Activated naive CD8-positive, alpha-beta T cell treated with anti-CD3 and anti-CD28 coated beads, Interleukin-2, amount 10 ng/mL, durations not matched to agents 7 days and 5 days (primary cell): ENCODE measurements around the gene PCNX1. TPM values are rescaled to one million over a fixed set of nuclear protein-coding genes. Genes with fewer than 3 reads are reported as not detected.
"Not testable (repeated sequence)": the region's sequence is repeated elsewhere in the genome, so short reads cannot be mapped to it uniquely, and the experiment has no call there.

ENCODE experiments used
- ATAC-seq: fragments of 150-1000 bp; cut with Tn5 transposase; one replicate; pipeline ENCODE4 v1.10.0; 2021; ENCODE audit warnings: low read depth, moderate library complexity
- POLR2A ChIA-PET: fragments of 350-600 bp; sonication (Branson Sonifier 250); formaldehyde crosslinking; loops from one replicate; lab custom pipeline; 2021; ENCODE audit warnings: antibody characterized with exemption; lab: Charles Lee
- DNase-seq: peaks from one replicate; pipeline ENCODE4 v3.0.0; 2021
- H3K27ac Mint-ChIP-seq: one replicate; pipeline ENCODE4 v1.8.0; 2022; ENCODE audit warnings: mild to moderate bottlenecking, mixed read lengths
- H3K27me3 Mint-ChIP-seq: one replicate; pipeline ENCODE4 v1.8.0; 2022; ENCODE audit warnings: mild to moderate bottlenecking, moderate library complexity, mixed read lengths
- H3K36me3 Mint-ChIP-seq: one replicate; pipeline ENCODE4 v1.8.0; 2021; ENCODE audit warnings: mild to moderate bottlenecking, mixed read lengths
- H3K4me1 Mint-ChIP-seq: one replicate; pipeline ENCODE4 v1.8.0; 2021; ENCODE audit warnings: mixed read lengths
- H3K4me3 Mint-ChIP-seq: one replicate; pipeline ENCODE4 v1.8.0; 2022; ENCODE audit warnings: mild to moderate bottlenecking, moderate library complexity, mixed read lengths
- H3K9me3 Mint-ChIP-seq: one replicate; pipeline ENCODE4 v1.8.0; 2021; ENCODE audit warnings: mixed read lengths
- total RNA-seq, 2 experiments: library from RNA; stranded (reverse); gene quantifications; one replicate each; pipeline ENCODE4 v1.2.3, GENCODE V29; 2021

PCNX1 gene
- total RNA-seq: 10 to 100 TPM; 80.0 to 93.0 TPM

DNA sequence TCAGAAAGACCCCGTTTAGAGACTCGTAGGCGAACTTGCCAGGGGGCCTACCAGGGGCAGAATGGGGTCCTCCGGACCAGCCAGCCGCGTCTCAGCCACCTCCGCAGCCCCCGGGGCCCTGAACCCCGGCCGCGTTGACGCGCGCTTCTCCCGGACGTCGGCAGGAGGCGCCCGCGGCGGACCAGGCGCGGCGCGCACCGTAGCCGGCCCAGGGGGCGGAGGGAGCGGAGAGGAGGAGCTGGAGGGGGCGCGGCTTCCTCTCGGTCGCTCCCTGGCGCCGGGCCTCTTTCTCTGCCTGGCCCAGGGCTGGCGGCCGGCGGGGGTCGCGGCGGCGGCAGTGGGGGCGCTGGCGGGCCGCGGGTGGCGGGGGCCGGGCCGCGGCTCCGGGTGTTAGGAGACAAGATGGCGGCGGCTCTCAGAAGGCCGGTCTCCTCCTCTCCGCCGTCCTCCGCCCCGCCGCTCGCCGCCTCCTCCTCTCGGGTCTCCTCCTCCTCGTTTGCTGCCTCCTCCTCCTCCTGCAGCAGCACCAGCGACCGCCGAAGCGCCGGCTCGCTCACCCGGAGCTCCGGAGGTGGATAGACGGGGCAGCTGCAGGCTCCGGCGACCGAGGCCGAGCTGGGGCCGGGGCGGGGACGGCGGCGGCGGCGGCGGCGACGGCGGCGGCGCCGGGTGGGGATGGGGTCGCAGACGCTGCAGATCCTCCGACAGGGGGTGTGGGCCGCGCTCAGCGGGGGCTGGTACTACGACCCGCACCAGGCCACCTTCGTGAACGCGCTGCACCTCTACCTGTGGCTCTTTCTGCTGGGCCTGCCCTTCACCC, at the start of gene PCNX1:
PCNX1 (plus strand) TSS at position 284 of the 820 bp plus-strand sequence; CDS start at position 676, 392 bp downstream.
- POLR2A ChIA-PET: interaction anchor here (0.7 to 8.0 kb wide), 18 partner anchors 8 to 248 kb away, joined by 3 to 132 read pairs (median 8); partner anchors contain the start of gene MAP3K9
- DNase-seq: peak; percentile 97
- no peaks in the 10 kb centered on the region for H3K27me3 Mint-ChIP-seq
- H3K4me1 Mint-ChIP-seq: peaks cover 44% of the 10 kb centered on the region
- H3K27ac Mint-ChIP-seq: peak within 1 kb of the TSS; percentile 96
- peak within 1 kb of the TSS; percentile 89 for H3K4me3 Mint-ChIP-seq
- peak; percentile 76 for ATAC-seq
- no peaks in the 10 kb centered on the region for H3K9me3 Mint-ChIP-seq
- H3K36me3 Mint-ChIP-seq: peaks cover 12% of the 10 kb centered on the region

GRCh38 chr14:70857496-70857890, 49.8 kb upstream of the PCNX1 start:
- ATAC-seq: no peak
- Mint-ChIP-seq H3K27ac (no peak overlapping the region), H3K9me3 (peaks cover 3% of the 10 kb centered on the region), H3K27me3 (peaks cover 7% of the 10 kb centered on the region), H3K4me3 (no peak overlapping the region), H3K36me3 (peaks cover 3% of the 10 kb centered on the region), H3K4me1 (peaks cover 14% of the 10 kb centered on the region)
- DNase-seq: no peak
- POLR2A ChIA-PET: no interaction called here

DNA sequence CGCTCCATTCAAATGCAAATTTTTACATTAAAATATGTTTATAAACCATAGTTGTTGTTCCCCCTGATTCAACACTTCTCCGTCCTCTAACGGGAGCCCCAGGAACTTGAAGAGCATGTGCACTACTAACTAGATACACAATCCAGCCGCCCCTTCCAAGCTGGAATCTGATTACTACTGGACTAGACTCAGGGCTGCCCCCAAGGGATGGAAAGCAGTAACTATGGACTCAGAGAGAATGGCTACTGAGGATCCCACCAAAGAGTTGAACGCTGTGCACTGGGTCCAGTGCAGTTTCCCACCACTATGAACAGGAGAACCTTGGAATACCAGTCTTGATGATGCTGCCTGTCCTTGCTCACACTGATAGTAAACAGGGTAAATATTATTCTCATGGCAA, 48.6 kb upstream of the PCNX1 start:
- H3K9me3 Mint-ChIP-seq: peaks cover 7% of the 10 kb centered on the region
- no peak overlapping the region for H3K4me3 Mint-ChIP-seq
- no peak overlapping the region for H3K27ac Mint-ChIP-seq
- peaks cover 7% of the 10 kb centered on the region for H3K27me3 Mint-ChIP-seq
- POLR2A ChIA-PET: no interaction called here
- DNase-seq (no peak), ATAC-seq (no peak)
- H3K36me3 Mint-ChIP-seq: peaks cover 7% of the 10 kb centered on the region
- H3K4me1 Mint-ChIP-seq: peaks cover 14% of the 10 kb centered on the region

GRCh38 chr14:70866992-70867391, 40.3 kb upstream of the PCNX1 start:
- H3K4me3 Mint-ChIP-seq: not testable (repeated sequence)
- peaks cover 26% of the 10 kb centered on the region for H3K9me3 Mint-ChIP-seq

DNA sequence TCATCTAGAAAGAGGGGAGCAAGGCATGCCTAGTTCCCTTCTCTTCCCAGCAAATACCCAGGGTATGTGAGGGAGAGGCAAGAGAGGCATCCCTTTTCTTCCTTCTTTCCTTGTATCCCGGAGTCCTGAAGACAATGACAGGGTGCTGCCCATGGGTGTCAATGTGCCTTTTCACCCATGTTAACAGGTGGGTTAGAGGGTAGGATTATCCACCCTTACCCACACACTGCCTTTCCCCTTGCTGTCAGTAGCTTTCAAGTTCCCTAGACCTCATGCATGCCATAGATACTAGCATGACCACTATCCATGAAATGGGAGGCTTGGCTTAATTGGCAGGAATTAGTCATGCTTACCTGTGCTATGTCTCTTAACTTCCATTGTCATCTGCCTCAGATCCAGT, 36.3 kb upstream of the PCNX1 start:
- no peak for ATAC-seq
- Mint-ChIP-seq H3K27ac (peak overlapping the region; percentile 95), H3K4me1 (peaks cover 29% of the 10 kb centered on the region), H3K9me3 (peaks cover 16% of the 10 kb centered on the region), H3K4me3 (no peak overlapping the region), H3K36me3 (peaks cover 23% of the 10 kb centered on the region), H3K27me3 (no peaks in the 10 kb centered on the region)
- POLR2A ChIA-PET: interaction anchor here (0.9 to 1.8 kb wide), 5 partner anchors 11 to 228 kb away, joined by 3 to 17 read pairs (median 4); partner anchors contain the start of gene PCNX1
- no peak for DNase-seq

More at GRCh38 chr14:70866992-70867391, 40.3 kb upstream of the PCNX1 start:
- POLR2A ChIA-PET, H3K27me3 Mint-ChIP-seq, H3K27ac Mint-ChIP-seq, ATAC-seq, DNase-seq: not testable (repeated sequence)
- peaks cover 29% of the 10 kb centered on the region for H3K36me3 Mint-ChIP-seq
- peaks cover 13% of the 10 kb centered on the region for H3K4me1 Mint-ChIP-seq

- Mint-ChIP-seq H3K4me3 (peak overlapping the region; percentile 80), H3K36me3 (peaks cover 20% of the 10 kb centered on the region), H3K9me3 (peaks cover 13% of the 10 kb centered on the region), H3K27me3 (no peaks in the 10 kb centered on the region), H3K27ac (peak overlapping the region; percentile 95), H3K4me1 (peaks cover 31% of the 10 kb centered on the region)
- DNase-seq (peak; percentile 47), ATAC-seq (peak; percentile 74)
- POLR2A ChIA-PET: interaction anchor here (0.9 to 1.8 kb wide), 8 partner anchors 10 to 229 kb away, joined by 3 to 17 read pairs (median 4); partner anchors contain the start of gene PCNX1
These were observed 35.2 kb upstream of the PCNX1 start for GRCh38 chr14:70871863-70872677.

DNA sequence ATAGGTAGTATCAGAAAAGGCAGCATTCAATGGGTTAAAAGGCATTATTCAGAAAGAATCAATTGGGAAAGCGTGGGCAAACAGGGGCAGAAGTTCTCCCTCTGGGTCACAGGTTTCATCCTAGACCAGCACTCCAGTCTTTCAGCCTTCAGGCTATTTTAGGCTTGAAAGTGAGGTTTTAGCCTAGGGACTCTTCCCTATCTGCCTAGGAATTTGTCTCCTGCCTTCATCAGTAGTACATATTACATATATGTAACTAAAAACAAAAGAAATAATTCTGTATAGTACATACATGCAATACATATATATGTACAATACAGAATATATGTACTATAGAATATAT, 34.6 kb upstream of the PCNX1 start:
- peaks cover 13% of the 10 kb centered on the region for H3K9me3 Mint-ChIP-seq
- no peak for DNase-seq
- peak overlapping the region; percentile 80 for H3K4me3 Mint-ChIP-seq
- H3K4me1 Mint-ChIP-seq: peaks cover 31% of the 10 kb centered on the region
- H3K27me3 Mint-ChIP-seq: no peaks in the 10 kb centered on the region
- ATAC-seq: no peak
- peaks cover 20% of the 10 kb centered on the region for H3K36me3 Mint-ChIP-seq
- POLR2A ChIA-PET: interaction anchor here (1.0 to 1.8 kb wide), 5 partner anchors 9 to 36 kb away, joined by 3 to 17 read pairs (median 4); partner anchors contain the start of gene PCNX1
- H3K27ac Mint-ChIP-seq: peak overlapping the region; percentile 95

DNA sequence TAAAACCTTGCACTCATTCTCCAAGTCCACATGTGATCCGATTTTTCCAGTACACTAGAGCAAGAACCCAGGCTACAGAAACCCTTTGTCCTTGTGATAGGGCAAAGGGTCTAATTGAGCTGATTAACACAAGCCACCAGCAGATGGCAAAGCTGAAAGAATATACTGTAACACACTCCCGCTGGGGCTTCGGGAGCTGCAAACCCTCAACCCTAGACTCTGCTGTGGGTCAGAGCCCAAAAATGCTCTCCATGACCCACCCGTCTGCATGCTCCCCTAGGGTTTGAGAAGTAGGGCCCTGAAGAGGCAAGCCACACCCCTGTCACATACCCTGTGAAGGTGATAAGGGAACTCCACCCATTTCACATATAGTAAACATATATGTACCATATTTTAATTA, 33.6 kb upstream of the PCNX1 start:
- ATAC-seq (peak; percentile 49), DNase-seq (no peak)
- peaks cover 11% of the 10 kb centered on the region for H3K9me3 Mint-ChIP-seq
- no peaks in the 10 kb centered on the region for H3K27me3 Mint-ChIP-seq
- peak overlapping the region; percentile 70 for H3K27ac Mint-ChIP-seq
- peaks cover 29% of the 10 kb centered on the region for H3K4me1 Mint-ChIP-seq
- H3K36me3 Mint-ChIP-seq: peaks cover 18% of the 10 kb centered on the region
- H3K4me3 Mint-ChIP-seq: no peak overlapping the region
- POLR2A ChIA-PET: interaction anchor here (1.0 to 1.7 kb wide), 4 partner anchors 10 to 232 kb away, joined by 3 to 8 read pairs (median 4); partner anchors contain the start of genes PCNX1 and TTC9

DNA sequence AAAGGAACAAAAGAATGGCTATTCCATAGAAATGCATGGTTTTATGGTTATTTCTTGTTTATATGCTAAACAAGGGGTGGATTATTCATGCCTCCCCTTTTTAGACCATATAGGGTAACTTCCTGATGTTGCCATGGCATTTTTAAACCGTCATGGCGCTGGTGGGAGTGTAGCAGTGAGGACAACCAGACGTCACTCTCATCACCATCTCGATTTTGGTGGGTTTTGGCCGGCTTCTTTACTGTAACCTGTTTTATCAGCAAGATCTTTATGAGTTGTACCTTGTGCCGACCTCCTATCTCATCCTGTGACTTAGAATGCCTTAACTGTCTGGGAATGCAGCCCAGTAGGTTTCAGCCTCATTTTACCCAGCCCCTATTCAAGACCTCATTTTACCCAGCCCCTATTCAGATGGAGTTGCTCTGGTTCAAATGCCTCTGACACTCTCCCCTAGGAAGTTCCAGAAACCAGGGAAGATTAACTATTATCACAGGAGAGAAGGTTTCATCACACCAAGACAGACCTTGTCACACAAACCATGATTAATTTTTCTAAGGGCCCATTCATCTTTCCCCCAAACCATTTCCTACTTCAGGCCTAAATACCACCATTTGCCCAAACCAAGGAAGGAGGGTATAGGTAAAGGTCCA, 31.3 kb upstream of the PCNX1 start:
- H3K36me3 Mint-ChIP-seq: peaks cover 10% of the 10 kb centered on the region
- H3K9me3 Mint-ChIP-seq, ATAC-seq, H3K27ac Mint-ChIP-seq, H3K4me3 Mint-ChIP-seq, POLR2A ChIA-PET, DNase-seq, H3K27me3 Mint-ChIP-seq: not testable (repeated sequence)
- H3K4me1 Mint-ChIP-seq: peaks cover 37% of the 10 kb centered on the region

GRCh38 chr14:70879448-70879847, 27.8 kb upstream of the PCNX1 start:
- H3K36me3 Mint-ChIP-seq: peaks cover 9% of the 10 kb centered on the region
- H3K4me3 Mint-ChIP-seq: no peak overlapping the region
- H3K4me1 Mint-ChIP-seq: peaks cover 43% of the 10 kb centered on the region
- no peaks in the 10 kb centered on the region for H3K27me3 Mint-ChIP-seq
- H3K9me3 Mint-ChIP-seq: peaks cover 6% of the 10 kb centered on the region
- no peak overlapping the region for H3K27ac Mint-ChIP-seq
- no peak for ATAC-seq
- POLR2A ChIA-PET: interaction anchor here (0.8 to 0.9 kb wide), 2 partner anchors 8 to 9 kb away, joined by 3 to 4 read pairs; no protein-coding TSS in a partner anchor
- no peak for DNase-seq

- Mint-ChIP-seq H3K27ac (peak overlapping the region; percentile 50), H3K4me1 (peaks cover 54% of the 10 kb centered on the region)
- H3K4me3 Mint-ChIP-seq, H3K36me3 Mint-ChIP-seq, H3K9me3 Mint-ChIP-seq, ATAC-seq, H3K27me3 Mint-ChIP-seq, DNase-seq: not testable (repeated sequence)
- POLR2A ChIA-PET: interaction anchor here (8.5 kb wide), 1 partner anchor 27 kb away, joined by 132 read pairs; the partner anchor contains the start of gene PCNX1
These were observed 26.4 kb upstream of the PCNX1 start for GRCh38 chr14:70880888-70881287.

DNA sequence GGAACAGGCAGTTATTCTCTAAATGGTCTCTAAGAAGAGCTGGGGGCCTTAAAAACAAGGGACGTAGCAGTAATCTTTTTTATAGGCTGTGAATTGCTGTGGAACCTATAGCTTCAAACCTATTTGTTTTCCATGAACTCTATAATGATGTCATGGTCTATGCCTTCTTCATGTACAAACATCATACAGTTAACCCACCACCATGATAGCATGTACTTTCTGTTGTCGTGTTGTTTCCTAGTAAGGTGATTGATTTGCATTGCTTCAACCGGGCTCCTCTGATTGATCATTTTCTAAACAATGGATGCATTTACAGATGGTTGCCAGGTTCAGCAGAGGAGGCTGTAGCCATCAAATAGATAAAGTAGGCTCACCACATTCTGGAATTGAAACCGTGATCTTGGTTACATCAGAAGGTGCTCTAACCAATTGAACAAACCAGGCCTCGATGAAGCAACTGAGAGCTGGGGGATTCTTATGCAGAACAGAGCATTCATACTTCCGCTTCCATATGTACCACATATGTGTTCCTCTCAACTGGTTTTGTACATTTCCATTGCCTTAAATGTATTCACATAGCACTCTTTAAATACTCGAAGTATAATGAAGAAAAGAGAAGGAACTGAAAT, 25.6 kb upstream of the PCNX1 start:
- no peaks in the 10 kb centered on the region for H3K27me3 Mint-ChIP-seq
- H3K27ac Mint-ChIP-seq: peak overlapping the region; percentile 50
- peaks cover 58% of the 10 kb centered on the region for H3K4me1 Mint-ChIP-seq
- H3K36me3 Mint-ChIP-seq: peaks cover 6% of the 10 kb centered on the region
- no peak overlapping the region for H3K4me3 Mint-ChIP-seq
- no peak for DNase-seq
- ATAC-seq: no peak
- POLR2A ChIA-PET: interaction anchor here (1.6 to 8.5 kb wide), 2 partner anchors 10 to 26 kb away, joined by 4 to 132 read pairs; partner anchors contain the start of gene PCNX1
- peaks cover 6% of the 10 kb centered on the region for H3K9me3 Mint-ChIP-seq
